BJ (cell line): Measurements from ENCODE around the gene CGREF1. TPM values are rescaled to one million over a fixed set of nuclear protein-coding genes. Genes with fewer than 3 reads are reported as not detected.
A peak's percentile ranks its signal among the peaks of the same experiment; 100 is the strongest.
"Not testable (repeated sequence)": the region's sequence is repeated elsewhere in the genome, so short reads cannot be mapped to it uniquely, and the experiment has no call there.

Experiments
- CTCF ChIA-PET: fragments of 350-600 bp; formaldehyde crosslinking; extraction: SDS; loops from one replicate; lab custom pipeline; 2021; ENCODE audit warnings: antibody characterized with exemption, inconsistent platforms; lab: Yijun Ruan, JAX
- POLR2A ChIA-PET: fragments of 300-600 bp; sonication (Branson Sonifier 250); formaldehyde crosslinking; extraction: SDS; loops from one replicate; lab custom pipeline; 2021; ENCODE audit warnings: antibody characterized with exemption; lab: Charles Lee
- DNase-seq: peaks from one replicate; pipeline ENCODE4 v3.0.0-alpha.2; 2011; ENCODE audit warnings: low read depth
- H3K27me3 ChIP-seq: 2 replicates; pipeline ENCODE4 v1.6.0; 2011; ENCODE audit warnings: low read length; ENCODE audit not compliant: control insufficient read depth, insufficient read depth
- H3K36me3 ChIP-seq: 2 replicates; pipeline ENCODE4 v1.5.1; 2011; ENCODE audit warnings: low read length; ENCODE audit not compliant: control insufficient read depth, insufficient read depth
- H3K4me3 ChIP-seq: 2 replicates; pipeline ENCODE4 v1.5.1; 2011; ENCODE audit warnings: low read depth, mild to moderate bottlenecking, control low read depth, low read length
- polyA plus RNA-seq: library from polyadenylated mRNA; depleted of rRNA; stranded (reverse); fragments of >200 nt; gene quantifications from 2 replicates; pipeline ENCODE4 v1.2.3, GENCODE V29; 2011
- TF ChIP-seq, protein P1 (sequence below): IDR thresholded peaks from 2 replicates; pipeline ENCODE4 v1.5.1; 2011; ENCODE audit warnings: low read depth, mild to moderate bottlenecking, control low read depth, inconsistent platforms, low read length, moderate library complexity; ENCODE audit not compliant: insufficient read depth

CGREF1 gene
- polyA plus RNA-seq, 1 experiment = 6.9 TPM

GRCh38 chr2:27123302-27124150, 4.6 kb upstream of the CGREF1 start, which contains the start of gene ABHD1:
Gene ABHD1, plus strand, starts transcription at chr2:27123815. Its CDS starts 134 bp downstream, at chr2:27123949.
- peak within 1 kb of the TSS; percentile 61 for H3K4me3 ChIP-seq
- TF ChIP-seq, protein P1, sequence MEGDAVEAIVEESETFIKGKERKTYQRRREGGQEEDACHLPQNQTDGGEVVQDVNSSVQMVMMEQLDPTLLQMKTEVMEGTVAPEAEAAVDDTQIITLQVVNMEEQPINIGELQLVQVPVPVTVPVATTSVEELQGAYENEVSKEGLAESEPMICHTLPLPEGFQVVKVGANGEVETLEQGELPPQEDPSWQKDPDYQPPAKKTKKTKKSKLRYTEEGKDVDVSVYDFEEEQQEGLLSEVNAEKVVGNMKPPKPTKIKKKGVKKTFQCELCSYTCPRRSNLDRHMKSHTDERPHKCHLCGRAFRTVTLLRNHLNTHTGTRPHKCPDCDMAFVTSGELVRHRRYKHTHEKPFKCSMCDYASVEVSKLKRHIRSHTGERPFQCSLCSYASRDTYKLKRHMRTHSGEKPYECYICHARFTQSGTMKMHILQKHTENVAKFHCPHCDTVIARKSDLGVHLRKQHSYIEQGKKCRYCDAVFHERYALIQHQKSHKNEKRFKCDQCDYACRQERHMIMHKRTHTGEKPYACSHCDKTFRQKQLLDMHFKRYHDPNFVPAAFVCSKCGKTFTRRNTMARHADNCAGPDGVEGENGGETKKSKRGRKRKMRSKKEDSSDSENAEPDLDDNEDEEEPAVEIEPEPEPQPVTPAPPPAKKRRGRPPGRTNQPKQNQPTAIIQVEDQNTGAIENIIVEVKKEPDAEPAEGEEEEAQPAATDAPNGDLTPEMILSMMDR = no peak
- H3K27me3 ChIP-seq = peaks cover 15% of the 10 kb centered on the region
- H3K36me3 ChIP-seq = no peaks in the 10 kb centered on the region
- ChIA-PET POLR2A (interaction anchor here (0.6 kb wide), 1 partner anchor 59 kb away, joined by 8 read pairs; no protein-coding TSS in a partner anchor), CTCF (interaction anchor here (0.7 to 2.3 kb wide), 7 partner anchors 10 to 107 kb away, joined by 3 to 8 read pairs (median 4); partner anchors contain the start of gene PREB)
- DNase-seq = no peak

GRCh38 chr2:27122791-27123190, 3.9 kb upstream of the CGREF1 start:
- ChIA-PET POLR2A (interaction anchor here (0.6 kb wide), 1 partner anchor 58 kb away, joined by 8 read pairs; no protein-coding TSS in a partner anchor), CTCF (interaction anchor here (0.8 to 2.3 kb wide), 4 partner anchors 11 to 69 kb away, joined by 3 to 8 read pairs (median 4); partner anchors contain the start of gene PREB)
- H3K36me3 ChIP-seq = no peaks in the 10 kb centered on the region
- TF ChIP-seq, protein P1 = no peak
- peaks cover 20% of the 10 kb centered on the region for H3K27me3 ChIP-seq
- no peak overlapping the region for H3K4me3 ChIP-seq
- DNase-seq = no peak

- ChIA-PET CTCF (no interaction called here), POLR2A (no interaction called here)
- no peaks in the 10 kb centered on the region for H3K36me3 ChIP-seq
- H3K4me3 ChIP-seq = no peak overlapping the region
- no peak for DNase-seq
- TF ChIP-seq, protein P1 = no peak
- H3K27me3 ChIP-seq = peaks cover 22% of the 10 kb centered on the region
Observed at GRCh38 chr2:27121906-27122305, 3.0 kb upstream of the CGREF1 start.

GRCh38 chr2:27119330-27119670, 372 bp upstream of the CGREF1 start:
- H3K27me3 ChIP-seq = peaks cover 22% of the 10 kb centered on the region
- peak overlapping the region; percentile 46; the same call in 1 of the 2 replicates for H3K4me3 ChIP-seq
- POLR2A ChIA-PET, H3K36me3 ChIP-seq, DNase-seq: not testable (repeated sequence)
- CTCF ChIA-PET = interaction anchor here (1.3 kb wide), 1 partner anchor 72 kb away, joined by 5 read pairs; no protein-coding TSS in a partner anchor

DNA sequence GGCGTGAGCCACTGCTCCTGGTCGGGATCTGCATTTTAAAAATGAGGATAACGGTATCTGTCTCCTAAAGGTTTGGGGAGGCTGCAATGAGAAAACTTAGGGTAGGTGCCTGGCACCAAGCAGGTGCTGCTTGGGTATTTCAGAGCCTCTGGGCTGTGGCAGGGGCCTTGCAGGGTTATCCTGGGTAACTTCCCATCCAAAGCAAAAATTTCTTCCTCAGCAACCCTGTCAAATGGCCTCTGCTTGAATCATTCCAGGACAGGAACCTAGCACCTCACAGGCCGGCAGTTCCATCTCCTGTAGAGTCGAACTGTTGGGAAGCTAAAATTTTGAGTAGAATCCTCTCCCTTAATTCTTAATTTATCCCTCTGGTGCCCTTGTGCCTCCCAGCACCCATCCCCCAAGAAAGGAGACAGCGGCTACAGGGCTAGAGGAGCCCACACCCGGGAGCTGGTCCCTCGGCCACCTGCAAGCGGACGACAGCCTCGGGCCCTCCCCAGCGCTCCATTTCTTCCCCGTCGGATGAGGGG, 868 bp downstream of the CGREF1 start:
- Histone ChIP-seq H3K4me3 (peak overlapping the region; percentile 46), H3K27me3 (peaks cover 20% of the 10 kb centered on the region), H3K36me3 (no peaks in the 10 kb centered on the region)
- DNase-seq = no peak
- ChIA-PET CTCF (interaction anchor here (1.3 kb wide), 1 partner anchor 73 kb away, joined by 5 read pairs; no protein-coding TSS in a partner anchor), POLR2A (no interaction called here)
- TF ChIP-seq, protein P1 = no peak
